HG03558 (cell line): ENCODE results near the gene AFAP1L1.
A peak's percentile ranks its signal among the peaks of the same experiment; 100 is the strongest.
"Not testable (repeated sequence)": the region's sequence is repeated elsewhere in the genome, so short reads cannot be mapped to it uniquely, and the experiment has no call there.

Experiments
- ATAC-seq: cut with Tn5 transposase; IDR thresholded peaks from one replicate; pipeline ENCODE4 v1.9.1; 2021; ENCODE audit warnings: moderate number of reproducible peaks; ENCODE audit not compliant: unreplicated experiment; ENCODE audit errors: extremely low read depth

AFAP1L1 gene

GRCh38 chr5:149257889-149258705 lies 13.6 kb upstream of the AFAP1L1 start:
- no peak for ATAC-seq

GRCh38 chr5:149260761-149261160 lies 10.9 kb upstream of the AFAP1L1 start:
- ATAC-seq, result no peak

- ATAC-seq, result no peak
These were observed 10.4 kb upstream of the AFAP1L1 start for GRCh38 chr5:149261246-149261645.

- no peak for ATAC-seq
These were observed 9.3 kb upstream of the AFAP1L1 start for GRCh38 chr5:149262315-149262714.

GRCh38 chr5:149264439-149265067 lies 7.1 kb upstream of the AFAP1L1 start:
- ATAC-seq, result peak; percentile 81

GRCh38 chr5:149265068-149265465 lies 6.6 kb upstream of the AFAP1L1 start:
- no peak for ATAC-seq

GRCh38 chr5:149265597-149265996 lies 6.1 kb upstream of the AFAP1L1 start:
- no peak for ATAC-seq

- no peak for ATAC-seq
These were observed 4.3 kb upstream of the AFAP1L1 start for GRCh38 chr5:149267241-149267973.

- no peak for ATAC-seq
These were observed 2.6 kb upstream of the AFAP1L1 start for GRCh38 chr5:149268928-149269557.

- ATAC-seq, result no peak
These were observed 404 bp upstream of the AFAP1L1 start for GRCh38 chr5:149271195-149271715.

- not testable (repeated sequence) for ATAC-seq
These were observed 1.1 kb downstream of the AFAP1L1 start for GRCh38 chr5:149272781-149273180.

- no peak for ATAC-seq
These were observed 1.6 kb downstream of the AFAP1L1 start for GRCh38 chr5:149273237-149273636.

- no peak for ATAC-seq
These were observed 2.3 kb downstream of the AFAP1L1 start for GRCh38 chr5:149273950-149274349.

- no peak for ATAC-seq
These were observed 3.3 kb downstream of the AFAP1L1 start for GRCh38 chr5:149274939-149275338.

GRCh38 chr5:149277801-149278200 lies 6.1 kb downstream of the AFAP1L1 start:
- ATAC-seq, result no peak

GRCh38 chr5:149278451-149279210 lies 7.0 kb downstream of the AFAP1L1 start:
- no peak for ATAC-seq

- ATAC-seq, result no peak
These were observed 8.0 kb downstream of the AFAP1L1 start for GRCh38 chr5:149279661-149280060.

GRCh38 chr5:149280124-149280523 lies 8.5 kb downstream of the AFAP1L1 start:
- no peak for ATAC-seq

GRCh38 chr5:149280802-149281201 lies 9.1 kb downstream of the AFAP1L1 start:
- no peak for ATAC-seq
